Right lobe of liver (tissue), 6 donors: ENCODE data around the gene LTO1. TPM values are rescaled to one million over a fixed set of nuclear protein-coding genes. Genes with fewer than 3 reads are reported as not detected.
A peak's percentile ranks its signal among the peaks of the same experiment; 100 is the strongest.

Experiments used
- ATAC-seq, 4 donors: fragments of 200-7000 bp; cut with Tn5 transposase; one replicate each; pipeline ENCODE4 v1.9.1; 2020; ENCODE audit warnings: mild to moderate bottlenecking in 4 of 4, moderate library complexity in 4 of 4
- DNase-seq, 3 donors: peaks; one replicate each; pipeline ENCODE4 v3.0.0-alpha.2; 2020
- H3K27ac ChIP-seq, 3 donors: fragments of 200-600 bp; one replicate each; pipeline ENCODE4 v1.8.0; 2022
- H3K27me3 ChIP-seq, 2 donors: fragments of 200-600 bp; one replicate each; pipeline ENCODE4 v1.8.0; 2022
- H3K36me3 ChIP-seq, 4 donors: fragments of 200-600 bp; sonication (generic) in 1 of 4; one replicate each; pipeline versions ENCODE4 v1.5.1 to v1.8.0; 2017 to 2022; ENCODE audit warnings: control low read depth in 1 of 4
- H3K4me1 ChIP-seq, 4 donors: fragments of 200-600 bp; sonication (generic) in 1 of 4; one replicate each; pipeline versions ENCODE4 v1.5.1 to v1.8.0; 2017 to 2022; ENCODE audit warnings: control low read depth in 1 of 4
- H3K4me3 ChIP-seq, 3 donors: fragments of 200-600 bp; one replicate each; pipeline ENCODE4 v1.8.0; 2022
- H3K9me3 ChIP-seq, 4 donors: fragments of 200-600 bp; sonication (generic) in 1 of 4; one replicate each; pipeline versions ENCODE4 v1.5.1 to v1.8.0; 2017 to 2022; ENCODE audit warnings: control low read depth in 1 of 4
- CTCF ChIP-seq, 4 donors: fragments of 200-600 bp in 3 of 4; fragments of 450-650 bp in 1 of 4; IDR thresholded peaks; one replicate each; pipeline versions ENCODE4 v1.5.1 to v1.8.0; 2016 to 2022; ENCODE audit warnings: antibody characterized with exemption in 4 of 4, mild to moderate bottlenecking in 2 of 4
- POLR2A ChIP-seq: fragments of 450-650 bp; IDR thresholded peaks from one replicate; pipeline ENCODE4 v1.6.1; 2017; ENCODE audit warnings: antibody characterized with exemption, mild to moderate bottlenecking
- WGBS: methylation state at CpG from one replicate; pipeline ENCODE4 v1.1.6; 2018; ENCODE audit warnings: low coverage, low lambda C conversion rate; ENCODE audit not compliant: insufficient coverage; ENCODE audit errors: missing lambda C conversion rate; 5-methylcytosine and 5-hydroxymethylcytosine counted together
- intact Hi-C, 2 donors: fragments of 100-400 bp; cut with DNase I; formaldehyde crosslinking; loops; one replicate each; pipeline versions ENCODE4 v1.11.2 to v1.14.1; 2022
- total RNA-seq, 6 experiments: library from RNA; depleted of rRNA in 2 of 6; stranded (reverse); fragments of >200 nt in 2 of 6; fragmentation: NEBNext Ultra II Directional in 3 of 6; extraction: Animal tissue kit (Norgen Biotek cat#: 25700) in 3 of 6; gene quantifications; one replicate each; pipeline versions ENCODE4 v1.1.0 to v1.2.4, GENCODE V29; 2016 to 2023
- donor health status: DM: no; HTN: yes; CAD: no.
- donor health status: DM: no; HTN: no; CAD: no.
- donor health status: DM: no; HTN: no; CAD: no.
- donor health status: DM: no; HTN: yes; CAD: no.
- donor health status: DM: no; HTN: yes; CAD: no.

The LTO1 gene
- total RNA-seq, 6 experiments from 2014 or later: 4.1 to 7.9 (median 5.6) TPM

GRCh38 chr11:69666752-69667536 is 8.2 kb downstream of the LTO1 start:
- H3K4me1 ChIP-seq: no peaks in the 10 kb centered on the region
- no peak overlapping the region for H3K27ac ChIP-seq
- DNase-seq (no peak), ATAC-seq (no peak)
- no peak for TF ChIP-seq CTCF (IDR thresholded peaks at IDR 0.05)
- TF ChIP-seq POLR2A: no peak
- intact Hi-C loops: no loop called here
- WGBS: 95% methylated on average over 14 of the region's 33 CpGs
- H3K27me3 ChIP-seq: no peaks in the 10 kb centered on the region
- no peak overlapping the region for H3K4me3 ChIP-seq
- no peaks in the 10 kb centered on the region for H3K9me3 ChIP-seq
- H3K36me3 ChIP-seq: peaks cover 0 to 9% (median 4%) of the 10 kb centered on the region in 4 donors

- intact Hi-C loops: no loop called here
- Histone ChIP-seq H3K4me1 (no peaks in the 10 kb centered on the region), H3K4me3 (no peak overlapping the region), H3K9me3 (no peaks in the 10 kb centered on the region), H3K27me3 (no peaks in the 10 kb centered on the region), H3K27ac (no peak overlapping the region), H3K36me3 (peaks cover 0 to 3% (median under 1%) of the 10 kb centered on the region in 4 donors)
- no peak for TF ChIP-seq CTCF (IDR thresholded peaks at IDR 0.05)
- no peak for TF ChIP-seq POLR2A
- DNase-seq (no peak), ATAC-seq (no peak)
- WGBS: 88% methylated on average over 3 of the region's 14 CpGs
Measured at GRCh38 chr11:69666261-69666660, 8.9 kb downstream of the LTO1 start.

- TF ChIP-seq CTCF (IDR thresholded peaks at IDR 0.05) (no peak), POLR2A (no peak)
- H3K9me3 ChIP-seq: no peaks in the 10 kb centered on the region
- no peak overlapping the region for H3K4me3 ChIP-seq
- H3K36me3 ChIP-seq: no peaks in the 10 kb centered on the region
- intact Hi-C loops: no loop called here
- no peaks in the 10 kb centered on the region for H3K27me3 ChIP-seq
- no peaks in the 10 kb centered on the region for H3K4me1 ChIP-seq
- no peak overlapping the region for H3K27ac ChIP-seq
- DNase-seq (no peak), ATAC-seq (no peak)
- WGBS: 92% methylated on average over 10 of the region's 11 CpGs
Measured at GRCh38 chr11:69665669-69666068, 9.5 kb downstream of the LTO1 start.

GRCh38 chr11:69664901-69665300 is 10.3 kb downstream of the LTO1 start:
- ATAC-seq (no peak), DNase-seq (peak in 2 of 3 donors; percentile 24)
- Histone ChIP-seq H3K4me1 (no peaks in the 10 kb centered on the region), H3K9me3 (no peaks in the 10 kb centered on the region), H3K4me3 (no peak overlapping the region), H3K27me3 (no peaks in the 10 kb centered on the region), H3K27ac (no peak overlapping the region), H3K36me3 (no peaks in the 10 kb centered on the region)
- WGBS: 82% methylated on average over 6 of the region's 8 CpGs
- TF ChIP-seq CTCF (IDR thresholded peaks at IDR 0.05): no peak
- TF ChIP-seq POLR2A: no peak
- intact Hi-C loops: no loop called here
